IMR-90 (cell line): Measurements from ENCODE around the gene FRY. TPM values are rescaled to one million over a fixed set of nuclear protein-coding genes. Genes with fewer than 3 reads are reported as not detected.

Source experiments
- ATAC-seq: fragments of 200-7000 bp; cut with Tn5 transposase; 2 replicates; pipeline ENCODE4 v1.9.1; 2020; ENCODE audit warnings: low read depth, mild to moderate bottlenecking, moderate library complexity
- BruUV-seq: library from RNA; stranded (reverse); fragments of 400-500 nt; replicated peaks from 2 replicates; lab custom pipeline; 2021; lab: Mats Ljungman, UMichigan
- CTCF ChIA-PET: fragments of 300-600 bp; formaldehyde crosslinking; extraction: SDS; loops from one replicate; lab custom pipeline; 2021; ENCODE audit warnings: antibody characterized with exemption; lab: Yijun Ruan, JAX
- POLR2A ChIA-PET: fragments of 300-600 bp; sonication (Branson Sonifier 250); formaldehyde crosslinking; loops from one replicate; lab custom pipeline; 2022; ENCODE audit warnings: antibody characterized with exemption; ENCODE audit not compliant: unreplicated experiment; lab: Charles Lee
- DNase-seq: peaks from one replicate; pipeline ENCODE4 v3.0.0; 2013
- H2AFZ ChIP-seq: replicated peaks from 2 replicates; pipeline ENCODE3; 2013; ENCODE audit warnings: low read length, mild to moderate bottlenecking; ENCODE audit not compliant: poor library complexity
- H2AK5ac ChIP-seq: 2 replicates; pipeline ENCODE4 v1.6.1; 2013; ENCODE audit warnings: low read depth, low read length, inconsistent platforms
- H2AK9ac ChIP-seq: replicated peaks from 2 replicates; pipeline ENCODE3; 2013; ENCODE audit warnings: mild to moderate bottlenecking, low read depth, low read length, moderate library complexity; ENCODE audit not compliant: poor library complexity
- H2BK120ac ChIP-seq: 2 replicates; pipeline ENCODE4 v1.6.1; 2013; ENCODE audit warnings: low read depth, low read length, inconsistent platforms
- H2BK15ac ChIP-seq: 3 replicates; pipeline ENCODE4 v1.6.1; 2013; ENCODE audit warnings: low read depth, low read length, inconsistent platforms
- H2BK20ac ChIP-seq: 2 replicates; pipeline ENCODE4 v1.6.1; 2013; ENCODE audit warnings: low read depth, mild to moderate bottlenecking, inconsistent platforms, low read length, moderate library complexity
- H2BK5ac ChIP-seq: 2 replicates; pipeline ENCODE4 v1.6.1; 2013; ENCODE audit warnings: mild to moderate bottlenecking, low read depth, low read length, inconsistent platforms; ENCODE audit not compliant: poor library complexity, severe bottlenecking
- H3K14ac ChIP-seq: replicated peaks from 2 replicates; pipeline ENCODE4 v1.6.1; 2013; ENCODE audit warnings: low read depth, low read length, inconsistent platforms
- H3K18ac ChIP-seq: 2 replicates; pipeline ENCODE4 v1.6.1; 2013; ENCODE audit warnings: low read depth, low read length, control low read depth
- H3K23ac ChIP-seq: 2 replicates; pipeline ENCODE4 v1.6.1; 2013; ENCODE audit warnings: low read depth, low read length, inconsistent platforms
- H3K27ac ChIP-seq: 2 replicates; pipeline ENCODE4 v1.5.1; 2013; ENCODE audit warnings: mild to moderate bottlenecking, control low read depth, low read length; ENCODE audit not compliant: insufficient read depth
- H3K27me3 ChIP-seq: 2 replicates; pipeline ENCODE4 v1.6.1; 2013; ENCODE audit warnings: low read length; ENCODE audit not compliant: control insufficient read depth, insufficient read depth
- H3K36me3 ChIP-seq: 2 replicates; pipeline ENCODE4 v1.6.1; 2013; ENCODE audit warnings: low read length, mixed read lengths; ENCODE audit not compliant: control insufficient read depth, insufficient read depth
- H3K4ac ChIP-seq: 2 replicates; pipeline ENCODE4 v1.6.1; 2013; ENCODE audit warnings: low read depth, low read length, inconsistent platforms
- H3K4me1 ChIP-seq: 2 replicates; pipeline ENCODE4 v1.6.1; 2013; ENCODE audit warnings: low read length, mixed read lengths; ENCODE audit not compliant: control insufficient read depth, insufficient read depth
- H3K4me2 ChIP-seq: 2 replicates; pipeline ENCODE4 v1.6.1; 2013; ENCODE audit warnings: low read depth, mild to moderate bottlenecking, control low read depth, low read length, moderate library complexity
- H3K4me3 ChIP-seq: 2 replicates; pipeline ENCODE4 v1.5.1; 2013; ENCODE audit warnings: low read depth, mild to moderate bottlenecking, control low read depth, low read length, moderate library complexity; ENCODE audit not compliant: insufficient read depth
- H3K56ac ChIP-seq: 2 replicates; pipeline ENCODE4 v1.6.1; 2013; ENCODE audit warnings: low read length, inconsistent platforms; ENCODE audit not compliant: insufficient read depth; ENCODE audit errors: extremely low read depth
- H3K79me1 ChIP-seq, 2 experiments: 2 replicates each; pipeline ENCODE4 v1.6.1; 2013; ENCODE audit warnings: low read length in 2 of 2, inconsistent platforms in 1 of 2, low read depth in 1 of 2
- H3K9ac ChIP-seq: 2 replicates; pipeline ENCODE4 v1.6.1; 2013; ENCODE audit warnings: low read depth, low read length, control low read depth
- H3K9me1 ChIP-seq: 2 replicates; pipeline ENCODE4 v1.6.1; 2013; ENCODE audit warnings: low read length, inconsistent platforms; ENCODE audit not compliant: insufficient read depth
- H3K9me3 ChIP-seq: 2 replicates; pipeline ENCODE4 v1.6.1; 2013; ENCODE audit warnings: low read length; ENCODE audit not compliant: control insufficient read depth, insufficient read depth
- H4K20me1 ChIP-seq: 2 replicates; pipeline ENCODE4 v1.6.1; 2013; ENCODE audit warnings: low read length, inconsistent platforms; ENCODE audit not compliant: insufficient read depth
- H4K5ac ChIP-seq: 2 replicates; pipeline ENCODE4 v1.6.1; 2013; ENCODE audit warnings: mild to moderate bottlenecking, low read depth, low read length, control low read depth
- H4K8ac ChIP-seq, 2 experiments: 2 replicates each; pipeline ENCODE4 v1.6.1; 2013; ENCODE audit warnings: low read depth in 2 of 2, low read length in 2 of 2, control low read depth in 1 of 2, inconsistent platforms in 1 of 2
- H4K91ac ChIP-seq: 2 replicates; pipeline ENCODE4 v1.6.1; 2013; ENCODE audit warnings: low read depth, low read length, inconsistent platforms; ENCODE audit not compliant: insufficient read depth
- NFE2L2 ChIP-seq: fragments of 150-350 bp; IDR thresholded peaks from 2 replicates; pipeline ENCODE4 v1.6.1; 2016; ENCODE audit warnings: low read depth, mild to moderate bottlenecking, low read length
- POLR2A ChIP-seq: IDR thresholded peaks from 2 replicates; pipeline ENCODE4 v1.6.1; 2012; ENCODE audit warnings: mild to moderate bottlenecking, low read depth, low read length
- WGBS, 2 experiments: methylation state at CpG; one replicate each; pipeline versions ENCODE4 v1.1.5 to v1.1.7; 2013; ENCODE audit warnings: missing lambda C conversion rate in 2 of 2; ENCODE audit not compliant: insufficient read length in 1 of 2; ENCODE audit errors: extremely low coverage in 2 of 2; 5-methylcytosine and 5-hydroxymethylcytosine counted together
- dilution Hi-C: fragments of 300-500 bp; cut with HindIII; formaldehyde crosslinking; loops from one replicate; pipeline ENCODE4 v1.14.3; 2018; ENCODE audit warnings: low sequenced_read_pairs; ENCODE audit not compliant: unreplicated experiment
- in situ Hi-C: fragments of 300-500 bp; cut with MboI; formaldehyde crosslinking; loops from 3 replicates; pipeline ENCODE4 v1.14.3; 2019; ENCODE audit warnings: low sequenced_read_pairs, inconsistent platforms, mixed read lengths
- intact Hi-C: fragments of 100-400 bp; cut with micrococcal nuclease; formaldehyde crosslinking; loops from 2 replicates; pipeline ENCODE4 v1.10.0; 2022
- polyA plus RNA-seq, 3 experiments: library from polyadenylated mRNA; depleted of rRNA; stranded (reverse); fragments of >200 nt; gene quantifications; 2 replicates each; pipeline ENCODE4 v1.2.3, GENCODE V29; 2012; ENCODE audit warnings: low replicate concordance in 1 of 3
- total RNA-seq: library from RNA; depleted of rRNA; stranded (reverse); fragments of >200 nt; gene quantifications from 2 replicates; pipeline ENCODE4 v1.2.3, GENCODE V29; 2012

Gene FRY
- total and polyA plus RNA-seq, 2 of the 4 experiments (the other 2 are of a cell fraction), result 3.0 to 4.8 TPM

DNA sequence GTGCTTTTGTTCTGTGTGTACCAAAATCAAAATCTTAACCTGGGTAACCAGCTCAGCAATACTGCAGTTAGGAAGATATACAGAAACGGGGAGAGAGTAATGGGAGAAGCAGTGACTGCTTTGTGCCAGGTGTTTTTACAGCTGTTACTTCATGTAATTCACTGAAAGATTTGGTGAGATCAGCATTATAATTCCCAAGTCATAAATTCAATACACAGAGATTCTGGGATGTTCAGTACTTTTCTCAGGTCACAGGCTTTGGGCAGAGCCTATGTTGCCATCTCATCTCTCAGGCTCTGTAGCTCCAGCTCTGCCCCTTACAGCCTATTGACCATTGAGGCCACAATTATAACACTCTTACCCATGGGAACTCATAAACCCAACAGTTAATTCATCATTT lies 145.1 kb downstream of the FRY start:
- Histone ChIP-seq H2BK5ac (no peak overlapping the region), H3K36me3 (peaks cover 7% of the 10 kb centered on the region; the same call in 1 of the 2 replicates), H3K9me3 (no peaks in the 10 kb centered on the region), H3K4me1 (no peaks in the 10 kb centered on the region), H2AK5ac (no peak overlapping the region), H3K27me3 (no peaks in the 10 kb centered on the region), H3K9ac (no peak overlapping the region), H4K5ac (no peak overlapping the region), H3K4me3 (no peak overlapping the region), H4K20me1 (no peaks in the 10 kb centered on the region), H3K79me1 (no peaks in the 10 kb centered on the region), H2BK20ac (no peak overlapping the region), H3K18ac (no peak overlapping the region), H2BK15ac (no peak overlapping the region), H2AFZ (no peak overlapping the region), H3K23ac (no peak overlapping the region), H4K91ac (no peak overlapping the region), H4K8ac (no peak overlapping the region), H2BK120ac (no peak overlapping the region), H2AK9ac (no peak overlapping the region), H3K4me2 (no peak overlapping the region), H3K27ac (no peak overlapping the region), H3K9me1 (no peaks in the 10 kb centered on the region; the same call in 1 of the 2 replicates), H3K4ac (no peak overlapping the region), H3K56ac (no peak overlapping the region), H3K14ac (no peak overlapping the region)
- ATAC-seq (no peak), DNase-seq (no peak)
- ChIA-PET CTCF (no interaction called here), POLR2A (no interaction called here)
- dilution Hi-C loops, result no loop called here
- no CpG with 5 or more reads among the region's 1 CpG for WGBS, 2 experiments
- no peak for TF ChIP-seq POLR2A
- no peak for TF ChIP-seq NFE2L2
- intact Hi-C loops, result no loop called here
- no TSS peak for BruUV-seq
- in situ Hi-C loops, result no loop called here
